ENCODE results near the gene LDHD.

LDHD gene

DNA sequence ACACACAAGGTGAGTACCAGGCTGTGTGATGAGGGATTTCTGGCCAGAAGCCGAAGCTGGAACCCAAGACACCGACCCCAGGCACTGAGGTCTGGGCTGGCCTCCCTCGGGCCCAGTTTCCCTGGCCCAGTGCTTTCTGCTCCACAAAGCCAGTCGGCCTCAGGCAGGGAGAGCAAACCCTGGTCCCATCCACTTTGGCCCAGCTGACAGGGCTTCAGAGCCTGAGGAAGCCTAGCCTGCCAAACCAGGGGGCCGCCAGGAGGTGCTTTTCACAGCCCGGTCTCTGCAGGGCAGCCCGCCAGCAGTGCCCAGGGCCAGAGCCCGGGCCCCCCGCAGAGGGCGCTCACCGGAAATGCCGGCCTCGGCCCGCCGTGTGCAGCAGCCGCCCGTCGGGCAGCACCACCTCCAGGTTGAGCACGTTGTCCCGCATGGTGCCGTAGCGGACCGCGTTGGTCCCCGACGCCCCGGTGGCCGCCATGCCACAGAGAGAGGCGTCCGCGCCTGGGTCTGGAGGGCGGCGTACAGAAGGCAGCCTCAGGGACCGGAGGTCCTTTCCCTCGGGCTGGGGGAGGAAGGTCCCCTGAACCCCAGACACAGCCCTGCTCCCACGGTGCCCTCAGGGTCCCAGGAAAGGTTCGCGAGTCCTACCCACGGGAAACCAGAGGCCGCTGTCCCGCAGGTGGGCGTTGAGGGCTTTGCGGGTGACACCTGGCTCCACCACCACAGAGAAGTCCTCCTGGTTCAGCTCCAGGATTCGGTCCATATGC lies 2.2 kb downstream of the LDHD start:
- DNase-seq: no peak

DNA sequence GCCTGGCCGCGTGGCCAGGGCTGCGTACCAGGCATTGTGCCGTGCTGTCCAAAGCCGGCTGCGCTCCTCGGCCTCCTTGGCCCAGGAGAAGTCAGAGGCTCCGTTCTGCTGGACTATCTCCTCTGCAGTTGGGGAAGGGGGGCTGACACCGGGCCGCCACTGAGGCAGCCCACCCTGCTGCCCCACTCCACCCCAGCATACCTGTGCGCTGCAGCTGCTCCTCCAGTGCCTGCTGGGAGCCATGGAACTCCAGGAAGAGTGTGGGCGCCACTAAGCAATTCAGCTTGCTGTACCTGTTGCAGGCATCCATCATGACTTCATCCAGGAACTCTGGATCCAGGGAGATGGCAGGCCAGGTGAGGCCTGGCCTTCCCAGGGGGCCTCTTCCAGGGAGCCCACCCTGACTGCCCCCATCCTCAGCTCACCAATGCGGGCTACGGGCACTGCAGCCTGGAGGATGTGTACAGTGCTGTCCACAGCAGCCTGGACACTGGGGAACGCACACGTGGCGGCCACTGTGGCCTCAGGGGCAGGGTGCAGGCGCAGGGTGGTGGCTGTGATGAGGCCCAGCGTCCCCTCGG lies 2.9 kb downstream of the LDHD start:
- DNase-seq: no peak

DNA sequence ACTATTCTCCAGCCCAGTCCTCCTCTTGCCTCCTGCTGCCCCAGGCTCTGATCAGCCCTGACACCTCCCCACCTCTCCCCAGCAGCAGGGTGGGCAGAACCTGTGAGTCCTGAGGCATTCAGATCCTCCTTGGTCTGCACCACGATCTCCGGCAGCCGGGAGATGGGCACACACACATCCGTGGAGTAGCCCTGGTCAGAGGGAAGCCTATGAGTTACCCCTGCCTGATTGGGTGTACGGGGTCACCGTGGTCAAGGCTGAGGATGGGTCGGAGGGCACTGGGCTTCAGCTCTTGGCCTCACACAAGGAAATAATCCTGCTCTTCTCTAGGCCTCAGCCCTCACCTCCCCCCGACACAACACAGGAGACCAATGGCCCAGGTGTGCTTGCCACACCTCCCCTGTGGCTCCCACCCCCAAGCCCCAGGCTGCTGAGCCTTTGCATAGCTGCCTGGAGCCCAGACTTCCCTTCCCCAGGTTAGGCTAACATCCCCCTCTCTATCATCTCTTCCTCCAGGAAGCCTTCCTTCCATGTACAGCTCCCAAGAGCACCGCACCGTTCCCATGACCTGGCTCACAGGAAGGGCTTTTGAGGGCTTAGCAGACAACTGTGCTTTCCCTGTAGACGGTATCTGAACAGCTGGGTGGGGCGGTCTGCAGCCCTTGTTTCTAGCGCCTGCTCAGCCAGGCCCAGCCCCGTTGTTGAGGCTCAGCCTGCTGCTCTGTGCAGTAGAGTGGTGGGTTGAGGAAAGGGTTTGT lies 3.7 kb downstream of the LDHD start:
- DNase-seq: no peak

DNA sequence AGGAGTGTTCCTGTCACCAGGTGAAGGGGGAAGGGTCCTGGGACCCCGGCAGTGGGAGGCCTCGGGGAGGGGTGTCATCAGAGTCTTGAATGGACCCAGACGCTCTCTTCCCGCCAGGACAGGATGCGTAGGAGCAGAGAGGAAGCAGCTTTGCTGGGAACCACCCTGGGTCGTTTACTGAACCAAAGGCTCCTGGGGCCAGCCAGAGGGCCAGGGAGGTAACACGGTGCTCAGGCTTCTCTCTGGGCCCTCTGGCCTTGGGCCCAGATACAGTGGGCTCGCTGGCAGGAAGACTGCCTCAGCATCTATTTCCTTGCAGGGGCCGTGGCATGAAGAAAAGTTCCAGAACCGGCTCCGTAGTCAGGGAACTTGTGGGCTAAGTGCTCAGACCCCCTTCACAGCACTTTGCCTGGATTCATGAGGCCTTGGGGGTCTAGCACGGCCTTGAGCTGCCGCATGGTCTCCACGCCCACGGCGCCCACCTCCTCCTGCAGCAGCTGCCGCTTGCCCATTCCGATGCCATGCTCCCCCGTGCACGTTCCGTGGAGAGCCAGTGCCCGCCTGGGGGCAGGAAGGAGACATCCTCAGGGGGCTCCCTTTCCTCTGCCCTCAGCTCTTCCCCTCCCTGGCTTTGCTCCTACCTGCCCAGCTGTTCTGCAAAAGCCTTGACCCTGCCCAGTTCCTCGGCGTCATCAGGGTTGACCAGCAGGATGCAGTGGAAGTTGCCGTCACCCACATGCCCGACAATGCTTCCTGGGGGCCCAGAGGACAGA lies 4.4 kb downstream of the LDHD start:
- no peak for DNase-seq

DNA sequence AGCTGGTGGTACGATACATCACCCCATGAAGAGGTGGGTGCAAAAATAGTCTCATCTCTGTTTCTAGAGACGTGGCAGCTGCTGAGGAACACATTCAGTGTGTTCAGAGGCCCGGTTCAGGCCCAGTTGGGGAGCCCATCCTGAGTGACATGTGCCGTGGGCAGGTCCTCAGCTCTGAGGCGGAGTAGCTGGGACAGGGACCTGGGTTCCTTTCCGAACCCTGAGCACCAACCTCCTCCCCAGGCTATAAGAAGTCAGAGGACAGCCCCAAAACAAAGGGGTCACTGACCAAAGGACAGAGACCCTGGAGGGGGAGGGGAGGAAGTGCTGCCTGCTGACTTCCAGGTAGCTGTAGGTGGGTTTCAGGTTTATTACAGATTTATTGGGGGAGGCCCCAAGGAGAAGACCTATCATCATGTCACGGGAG lies 5.1 kb downstream of the LDHD start:
- no peak for DNase-seq

DNA sequence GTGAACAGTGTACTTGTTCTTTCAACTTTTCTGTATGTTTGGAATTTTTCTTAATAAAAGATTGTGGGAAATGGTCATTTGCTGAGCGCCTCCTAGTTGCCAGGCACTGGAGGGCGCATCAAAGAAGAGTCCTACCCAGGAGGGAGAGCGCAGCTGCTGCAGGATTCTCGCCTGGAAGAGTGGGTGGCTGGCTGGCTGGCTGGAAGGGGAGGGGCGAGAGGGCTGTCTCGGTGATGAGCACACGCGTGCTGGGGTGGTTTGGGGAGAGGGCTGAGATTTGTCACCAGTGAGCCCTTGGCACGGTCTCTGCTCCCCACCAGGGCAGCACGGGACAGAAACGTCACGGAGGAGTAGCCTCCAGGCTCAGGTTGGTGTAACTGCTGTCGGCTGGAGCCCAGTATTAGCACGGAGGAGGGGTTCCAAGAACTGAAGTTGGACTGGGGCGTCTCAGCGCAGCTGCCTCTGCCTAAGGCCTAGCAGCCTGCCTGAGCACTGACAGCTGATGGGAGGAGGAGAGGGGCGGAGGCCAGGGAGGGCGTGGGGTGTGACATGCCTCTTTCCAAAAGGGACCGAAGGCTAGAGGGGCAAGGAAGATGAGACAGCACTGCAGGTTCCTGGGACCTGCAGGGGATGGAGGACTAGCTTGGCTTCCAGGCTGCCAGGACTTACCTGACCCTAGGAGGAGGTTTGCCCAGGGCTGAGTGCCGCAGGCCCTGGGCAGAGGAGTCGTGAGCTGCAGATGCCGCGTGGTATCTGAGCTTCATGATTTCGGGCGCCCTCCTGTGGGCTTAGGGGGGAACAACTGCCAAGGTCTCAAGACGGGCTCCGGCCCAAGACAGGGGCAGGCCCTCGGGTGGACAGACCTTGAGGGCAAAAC lies 5.7 kb downstream of the LDHD start:
- peak; percentile 80 for DNase-seq

DNA sequence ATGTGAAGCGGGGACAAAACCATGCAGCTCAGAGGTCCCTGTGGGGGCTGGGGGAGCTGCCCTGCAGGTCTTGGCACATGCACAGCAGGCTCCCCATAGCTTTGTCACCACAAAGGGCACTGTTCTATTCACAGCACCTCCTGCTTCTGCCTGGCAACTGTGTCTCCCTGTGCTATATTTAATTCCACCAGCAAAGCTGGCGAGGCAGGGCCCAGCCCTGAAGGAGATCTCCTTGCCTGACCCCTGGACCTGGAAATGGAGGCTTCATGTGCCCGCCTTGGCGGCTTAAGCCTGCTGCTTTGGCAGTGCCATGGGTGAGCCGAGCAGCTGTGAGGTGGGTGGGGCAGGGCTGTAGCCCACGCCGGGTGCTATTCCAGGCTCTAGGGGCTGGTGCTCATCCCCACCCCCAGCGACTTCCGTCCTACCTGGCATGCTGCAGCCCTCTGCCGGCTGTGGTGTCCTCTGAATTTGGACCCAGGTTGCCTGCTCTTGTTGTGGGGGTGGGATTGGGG lies 6.8 kb downstream of the LDHD start:
- no peak for DNase-seq

DNA sequence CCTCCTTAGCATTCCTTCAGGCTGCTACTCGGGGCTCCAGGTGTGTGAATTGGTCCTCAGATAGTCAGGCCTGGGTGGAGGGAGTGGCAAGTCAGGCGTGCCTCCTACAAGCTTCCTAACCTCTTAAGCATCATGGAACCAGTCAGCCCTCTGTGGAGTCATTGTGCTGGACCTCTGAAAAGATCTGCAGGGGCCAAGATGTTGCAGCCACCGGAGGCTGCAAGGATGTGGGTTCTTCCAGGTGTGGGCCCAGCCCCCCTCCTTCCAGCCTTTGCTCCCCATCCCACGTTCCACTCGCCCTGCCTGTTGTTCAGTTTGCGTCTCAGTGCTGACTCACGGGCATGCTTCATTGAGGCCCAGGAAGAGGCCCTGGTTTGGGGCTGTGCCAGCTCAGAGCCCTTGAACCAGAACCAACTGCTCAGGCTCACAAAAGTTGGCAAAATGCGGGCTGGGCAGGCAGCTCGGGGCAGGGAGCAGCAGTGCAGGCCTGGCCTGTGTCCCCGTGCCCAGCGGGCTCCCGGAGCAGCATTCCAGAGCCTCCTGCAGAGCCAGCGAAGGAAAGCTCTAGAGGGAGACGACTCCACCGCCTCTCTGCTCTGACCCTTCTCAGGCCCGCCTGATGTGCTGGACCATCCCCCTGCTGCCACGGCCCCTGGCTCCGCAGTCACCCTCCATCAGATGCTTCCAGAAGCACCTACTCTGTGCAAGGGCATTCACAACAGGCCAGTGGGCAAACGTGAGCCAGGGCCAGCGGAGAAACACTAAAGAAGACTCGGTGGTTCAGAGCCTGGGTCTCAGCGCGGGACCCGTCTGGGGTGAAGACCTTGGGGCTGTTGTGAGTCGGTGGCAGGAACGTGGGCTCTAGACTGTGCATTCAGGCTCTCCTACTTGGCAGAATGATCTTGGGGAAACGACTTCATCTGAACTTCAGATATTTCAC lies 7.5 kb downstream of the LDHD start:
- DNase-seq: peak; percentile 69 to 75

DNA sequence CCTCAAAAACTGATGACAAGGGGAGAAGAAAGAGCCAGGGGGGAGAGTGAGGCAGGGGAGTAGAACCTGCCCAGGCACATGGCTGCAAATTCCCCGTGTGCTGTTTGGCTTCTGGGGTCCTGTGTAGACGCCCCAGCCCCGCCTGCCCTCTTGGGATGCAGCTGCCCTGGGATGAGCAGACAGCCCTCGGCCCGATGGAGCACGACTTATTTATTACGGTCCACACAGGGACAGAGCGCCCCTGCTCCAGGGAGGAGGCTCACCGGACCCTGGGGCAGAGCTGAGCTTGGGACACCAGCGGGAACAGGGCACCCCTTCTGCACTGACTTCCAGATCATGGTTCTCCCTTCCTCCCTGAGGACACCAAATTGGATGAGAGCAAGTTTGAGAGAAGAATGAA lies 9.1 kb downstream of the LDHD start:
- DNase-seq: no peak

DNA sequence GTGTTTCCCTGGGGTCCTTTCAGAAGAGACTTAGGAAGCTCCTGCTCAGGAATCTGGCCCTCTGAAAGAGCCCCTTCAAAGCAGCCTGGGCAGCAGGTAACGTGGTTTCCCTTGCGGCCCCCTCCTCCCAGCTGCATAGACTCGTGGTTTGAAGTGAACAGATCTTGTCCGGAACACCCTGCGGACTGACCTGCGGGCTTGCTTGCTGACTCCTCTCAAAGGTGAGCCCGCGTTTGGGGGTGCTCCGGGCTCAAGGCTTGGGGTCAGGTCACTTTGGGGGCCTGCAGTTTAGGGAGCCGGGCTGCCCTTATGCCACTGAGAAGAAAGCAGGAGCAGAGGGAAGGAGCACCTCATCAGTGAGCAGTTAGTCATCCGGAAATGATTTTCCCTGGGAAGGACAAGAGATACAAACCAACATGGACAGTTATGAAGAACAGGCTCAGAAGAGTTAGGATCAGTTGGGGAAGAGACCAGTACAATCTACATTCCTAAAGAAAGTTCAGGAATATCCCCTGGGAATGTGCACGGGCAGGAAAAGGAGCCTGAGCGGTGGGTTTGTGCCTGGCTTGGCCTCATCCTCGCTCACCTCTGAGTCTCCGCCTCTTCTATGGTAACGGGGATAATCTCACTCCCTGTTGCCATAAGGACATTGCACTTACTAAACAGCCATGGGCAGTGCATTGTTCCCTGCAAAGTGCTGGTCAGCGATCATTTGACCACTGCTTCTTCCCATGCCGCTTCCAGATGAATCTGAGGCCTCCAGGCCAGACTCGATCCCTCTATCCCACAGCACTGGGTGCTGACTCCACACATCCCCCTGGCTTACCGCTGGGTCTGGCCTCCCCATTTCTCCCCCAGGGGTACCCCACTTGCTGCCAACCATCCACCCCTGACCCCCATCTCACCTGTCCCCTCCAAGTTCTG lies 10.0 kb downstream of the LDHD start:
- no peak for DNase-seq

DNA sequence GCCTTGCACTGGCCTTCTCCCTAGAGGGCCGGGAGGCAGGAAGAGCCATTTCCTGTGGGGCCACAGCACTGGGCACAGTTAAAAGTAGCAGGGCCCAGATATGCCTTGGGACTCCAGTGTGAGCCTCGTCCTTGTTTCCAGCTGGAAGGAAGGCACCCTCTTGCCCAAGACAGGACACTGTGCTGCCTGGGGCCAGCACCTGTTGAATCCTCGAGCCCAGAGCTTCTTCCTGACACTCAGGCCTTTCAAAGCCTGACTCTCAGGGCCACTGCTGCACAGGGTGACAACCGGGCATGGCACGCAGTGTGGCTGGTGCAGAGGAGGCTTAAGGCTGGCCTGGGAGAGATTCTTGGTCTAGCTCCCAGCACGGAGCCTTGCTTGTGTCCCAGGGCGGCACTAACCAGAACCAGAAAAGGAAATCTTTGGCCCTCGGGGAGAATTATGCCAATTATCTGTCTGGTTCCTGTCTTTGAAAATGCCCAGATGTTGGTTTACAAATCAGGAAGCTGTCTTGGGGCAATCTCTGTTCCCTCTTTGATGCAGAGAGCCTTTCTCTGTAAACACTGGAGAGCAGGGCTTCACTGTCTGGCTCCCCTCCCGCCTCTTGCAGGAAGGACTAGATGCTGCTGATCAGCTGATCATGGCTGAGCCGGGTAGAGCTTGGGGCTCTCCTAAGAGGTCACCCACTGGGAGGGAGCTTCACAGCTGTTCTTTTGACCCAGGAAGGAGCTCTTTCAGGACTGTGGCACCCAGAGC lies 11.1 kb downstream of the LDHD start:
- DNase-seq: no peak

DNA sequence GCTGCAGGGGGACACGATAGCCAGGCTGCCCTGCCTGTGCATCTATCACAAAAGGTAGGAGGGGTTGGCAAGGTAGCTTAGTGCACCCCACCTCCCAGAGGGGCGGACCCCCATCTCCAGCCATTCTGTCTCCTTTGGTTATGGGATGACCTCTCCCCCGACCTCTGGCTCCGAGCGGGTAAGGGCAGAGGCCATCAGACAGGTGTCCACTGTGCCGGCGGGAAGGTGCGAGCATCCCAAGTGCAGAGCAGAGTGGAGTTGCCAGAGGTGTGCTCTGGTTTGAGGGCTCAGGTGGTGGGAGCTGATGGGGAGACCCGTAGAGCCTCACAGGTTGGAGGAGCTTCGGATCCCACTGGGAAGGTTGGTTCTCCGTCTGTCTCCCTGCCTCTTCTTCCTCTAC lies 11.7 kb downstream of the LDHD start:
- DNase-seq: no peak

DNA sequence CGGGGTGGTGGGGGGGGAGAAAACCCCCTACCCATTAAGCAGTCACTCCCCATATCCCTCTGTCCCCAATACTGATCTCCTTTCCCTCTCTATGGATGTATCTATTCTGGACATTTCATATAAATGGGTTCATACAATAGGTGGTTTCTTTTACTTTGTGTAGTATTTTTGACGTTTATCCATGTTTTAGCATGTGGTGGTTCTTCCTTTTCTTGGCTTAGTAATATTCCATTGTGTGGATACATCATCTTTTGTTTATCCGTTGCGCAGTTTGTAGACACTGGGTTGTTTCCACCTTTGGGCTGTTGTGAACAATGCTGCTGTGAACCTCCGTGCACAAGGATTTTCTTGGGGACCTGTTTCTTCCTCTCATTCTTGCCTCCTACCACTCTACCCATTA lies 12.6 kb downstream of the LDHD start:
- no peak for DNase-seq

DNA sequence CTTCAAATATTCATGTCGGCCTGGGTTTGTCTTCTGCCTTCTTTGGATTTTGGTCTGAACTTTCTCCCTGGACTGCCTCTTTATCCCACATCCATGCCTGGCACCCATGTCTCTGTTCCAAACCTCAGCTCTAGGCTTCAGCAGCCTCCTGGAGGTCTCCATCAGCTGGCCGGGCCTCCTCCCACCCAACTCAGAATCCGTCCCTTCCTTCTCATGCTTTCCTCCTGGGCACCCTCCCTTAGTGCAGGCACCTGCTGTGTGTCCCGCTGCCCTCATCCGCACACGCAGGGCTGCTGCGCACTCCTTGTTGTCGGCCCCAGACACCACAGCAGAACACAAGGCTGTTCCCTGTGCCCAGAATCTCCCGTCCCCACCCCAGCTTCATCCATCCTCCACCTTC lies 14.0 kb downstream of the LDHD start:
- DNase-seq: no peak

DNA sequence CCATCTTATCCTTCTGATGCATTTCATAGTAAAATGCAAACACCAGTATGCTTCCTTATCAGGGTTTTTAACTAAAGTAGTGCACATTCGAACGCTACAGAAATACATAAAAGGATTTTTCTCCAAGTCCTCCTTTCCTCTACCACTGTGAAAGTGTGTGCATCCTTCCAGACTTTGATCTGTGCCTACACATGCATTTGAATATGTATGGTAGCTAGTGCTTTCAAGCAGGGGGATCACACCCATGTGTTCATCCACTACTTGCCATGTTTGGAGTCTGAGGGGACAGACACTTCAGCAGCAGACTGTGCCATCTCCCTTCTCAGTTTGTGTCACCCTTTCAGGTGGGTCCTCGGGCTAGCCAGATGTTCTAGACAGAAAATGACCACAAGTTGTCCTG lies 14.9 kb downstream of the LDHD start:
- DNase-seq: no peak

DNA sequence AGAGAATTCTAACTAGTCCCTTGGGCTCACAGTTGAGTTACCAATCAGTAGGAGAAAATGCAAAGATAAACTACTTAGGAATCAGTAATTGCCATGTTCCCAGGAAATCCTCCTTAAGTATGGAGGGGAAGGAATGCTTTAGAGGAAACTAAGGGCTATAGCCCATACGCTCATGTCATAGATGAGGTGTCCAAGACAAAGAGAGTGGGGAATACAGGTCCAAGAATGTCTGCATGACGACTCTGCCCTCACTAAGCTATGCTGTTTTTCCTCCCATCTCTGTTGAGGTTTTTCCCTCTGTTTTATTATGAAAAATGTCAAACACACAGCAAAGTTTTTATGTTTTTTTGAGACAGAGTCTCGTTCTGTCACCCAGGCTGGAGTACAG lies 16.0 kb downstream of the LDHD start:
- DNase-seq: no peak

DNA sequence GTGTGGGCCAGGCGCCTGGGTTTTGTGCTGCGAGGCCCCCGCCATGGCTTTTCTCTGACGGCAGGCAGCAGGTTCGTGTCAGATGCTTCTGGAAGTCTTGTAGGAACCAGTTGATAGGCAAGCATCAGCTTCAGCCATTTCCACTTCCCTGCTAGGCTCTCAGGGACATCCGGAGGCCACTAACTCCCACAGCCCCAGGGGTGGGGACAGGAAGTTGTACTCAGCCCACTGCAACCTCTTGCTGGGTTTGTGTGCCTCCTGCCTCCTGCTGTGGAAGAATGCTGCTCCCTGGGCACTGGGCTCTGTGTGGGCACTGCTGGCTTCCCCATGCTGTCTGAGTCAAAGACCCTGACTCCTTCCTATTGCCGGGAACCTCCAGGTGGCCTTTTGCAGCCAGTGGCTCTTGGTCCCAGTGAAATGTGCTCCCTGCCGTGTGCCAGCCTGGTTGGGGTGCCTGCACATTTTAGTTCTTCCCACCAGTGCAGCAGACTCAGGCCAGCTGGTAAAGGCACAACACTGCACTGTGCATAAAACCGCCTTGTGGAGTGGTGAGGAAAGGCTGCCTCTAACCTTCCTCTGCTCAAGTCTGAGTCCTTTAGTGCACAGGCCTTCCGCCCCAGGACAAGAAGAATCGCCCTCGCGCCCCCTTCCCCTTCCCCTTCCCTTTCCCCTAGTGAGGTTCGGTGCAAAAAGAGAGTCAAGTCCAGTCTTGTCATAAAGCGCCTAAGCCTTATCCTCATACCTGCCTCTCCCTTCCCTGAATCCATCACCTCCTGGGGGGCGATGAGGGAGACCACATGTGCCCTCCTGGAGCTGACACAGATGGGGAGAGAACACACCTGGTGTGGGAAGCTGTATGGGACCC lies 16.6 kb downstream of the LDHD start:
- DNase-seq: no peak

DNA sequence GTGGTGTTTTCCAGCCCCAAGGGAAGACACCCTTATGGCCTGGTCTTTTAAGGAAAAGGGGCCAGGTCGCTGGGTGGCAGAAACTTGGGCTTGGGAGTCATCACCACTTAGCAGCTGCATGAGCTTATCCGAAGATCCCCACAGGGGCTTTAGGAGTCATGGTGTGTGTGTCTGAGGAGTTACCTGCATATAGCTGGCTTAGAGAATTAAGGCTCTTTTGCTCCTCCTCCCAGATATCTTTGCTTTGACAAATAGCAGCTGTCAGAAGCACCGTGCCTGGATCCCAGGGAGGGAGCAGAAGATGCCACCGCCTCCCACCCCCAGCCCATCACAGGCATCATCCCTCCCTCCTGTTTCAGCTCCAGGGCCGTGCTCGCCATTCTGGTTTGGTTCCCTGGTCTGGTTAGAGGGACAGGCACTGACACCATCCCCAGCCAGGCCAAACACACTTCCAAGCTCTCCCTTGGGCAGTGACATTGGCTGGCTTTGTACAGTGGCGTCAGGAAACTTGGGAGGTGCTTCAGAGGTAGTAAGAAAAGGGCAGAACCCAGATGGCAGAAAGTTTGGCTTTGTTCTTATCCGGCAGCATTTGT lies 17.4 kb downstream of the LDHD start:
- DNase-seq: no peak

All from stimulated activated CD4-positive, alpha-beta T cell treated with anti-CD3 and anti-CD28 coated beads, Interleukin-2, amount 100 ng/mL, for 48 hours (primary cell).